Stimulated activated CD8-positive, alpha-beta memory T cell treated with anti-CD3 and anti-CD28 coated beads, Interleukin-2, amount 100 ng/mL, for 48 hours (primary cell): ENCODE data around the gene USP6NL.
"Not testable (repeated sequence)": the region's sequence is repeated elsewhere in the genome, so short reads cannot be mapped to it uniquely, and the experiment has no call there.

ENCODE experiments used
- DNase-seq, 2 donors: peaks; one replicate each; pipeline ENCODE4 v3.0.0-alpha.2; 2020; ENCODE audit warnings: low read depth in 2 of 2

Gene USP6NL

DNA sequence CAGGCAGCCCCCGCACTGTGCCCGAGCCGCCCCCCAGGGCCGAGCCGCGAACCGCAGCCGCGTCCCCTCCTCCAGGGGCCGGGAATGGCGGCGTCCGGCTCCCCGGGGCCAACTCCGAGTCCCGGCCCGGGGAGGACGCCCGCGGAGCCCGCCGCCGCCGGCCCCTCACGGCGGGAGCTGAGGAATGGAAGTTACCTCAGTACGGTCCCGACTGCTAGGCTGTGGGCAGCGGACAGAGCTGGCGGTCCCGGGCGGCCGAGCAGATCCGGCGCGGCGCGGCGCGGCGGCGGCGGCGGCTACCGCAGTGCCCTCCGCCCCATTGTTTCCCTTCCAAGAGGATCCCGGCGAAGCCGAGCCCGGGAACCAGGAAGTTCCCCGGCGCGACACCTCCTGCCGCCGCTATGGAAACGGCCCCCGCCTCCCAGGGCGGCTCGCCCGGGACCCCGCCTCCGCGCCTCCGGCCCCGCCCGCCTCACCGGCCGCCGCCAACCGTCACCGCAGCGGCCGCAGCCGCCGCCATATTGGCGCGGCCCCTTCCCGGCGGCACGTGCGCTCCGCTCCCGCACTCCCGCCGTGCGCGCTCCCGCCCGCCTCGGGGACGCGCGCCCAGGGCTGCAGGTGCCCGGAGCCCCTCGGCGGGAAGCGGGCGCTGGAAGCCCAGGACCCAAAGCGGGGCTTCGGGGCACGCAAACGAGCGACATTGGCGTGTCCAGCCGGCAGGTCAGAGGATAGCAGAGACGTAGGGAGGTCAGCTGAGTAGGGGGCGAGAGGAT is at the start of gene USP6NL:
Gene USP6NL (minus strand): TSS at position 403 of the 773 bp plus-strand sequence. CDS start 14,016 bp downstream, outside the sequence.
- DNase-seq = peak; percentile 40 to 51

DNA sequence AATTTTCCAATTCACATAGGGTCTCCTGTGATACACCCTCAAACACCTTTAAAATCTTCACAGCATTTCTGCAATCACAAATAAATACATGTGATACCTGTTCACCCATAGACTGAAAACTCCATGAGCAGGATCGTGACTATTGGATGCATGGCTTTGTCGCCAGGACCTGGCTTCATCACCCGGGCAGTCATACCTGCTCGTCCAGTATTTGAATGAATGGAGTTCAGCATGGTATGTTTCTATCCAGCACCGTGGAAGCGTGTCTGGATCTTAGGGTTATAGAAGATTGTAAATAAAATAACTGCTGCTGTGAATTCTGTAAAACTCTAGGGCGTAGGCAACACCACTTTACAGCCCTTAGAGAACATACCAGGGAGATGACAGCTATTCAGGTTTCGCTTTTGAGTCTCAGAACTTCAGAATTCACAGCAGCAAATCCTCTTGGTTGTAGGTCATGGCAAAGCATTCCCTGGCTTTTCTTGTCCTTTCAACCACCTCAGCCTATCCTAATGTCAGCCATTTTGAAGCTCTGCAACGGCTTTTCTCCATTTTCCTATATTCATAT is 47.4 kb upstream of the USP6NL start:
- no peak for DNase-seq

- DNase-seq = no peak
These were observed 44.4 kb upstream of the USP6NL start for GRCh38 chr10:11655836-11656235.

DNA sequence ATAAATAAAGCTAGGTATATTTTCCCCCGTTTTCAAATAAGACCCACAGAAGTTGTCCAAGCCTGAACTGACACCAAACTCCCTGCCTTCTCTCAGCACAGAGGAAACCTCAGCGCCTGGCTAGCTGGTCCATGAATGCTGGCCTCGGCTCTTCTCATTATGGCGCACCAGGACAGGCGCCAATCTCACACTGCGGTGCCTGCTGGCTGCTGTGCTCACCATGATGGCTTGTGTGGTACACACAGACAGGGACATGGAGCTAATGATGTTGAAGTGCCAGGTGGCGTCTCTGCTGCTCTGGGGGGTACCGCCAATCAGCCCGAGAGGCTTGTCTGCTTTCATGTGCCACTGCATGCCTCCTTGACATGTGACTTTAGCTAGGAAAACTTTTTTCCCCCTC is 43.2 kb upstream of the USP6NL start:
- no peak for DNase-seq

DNA sequence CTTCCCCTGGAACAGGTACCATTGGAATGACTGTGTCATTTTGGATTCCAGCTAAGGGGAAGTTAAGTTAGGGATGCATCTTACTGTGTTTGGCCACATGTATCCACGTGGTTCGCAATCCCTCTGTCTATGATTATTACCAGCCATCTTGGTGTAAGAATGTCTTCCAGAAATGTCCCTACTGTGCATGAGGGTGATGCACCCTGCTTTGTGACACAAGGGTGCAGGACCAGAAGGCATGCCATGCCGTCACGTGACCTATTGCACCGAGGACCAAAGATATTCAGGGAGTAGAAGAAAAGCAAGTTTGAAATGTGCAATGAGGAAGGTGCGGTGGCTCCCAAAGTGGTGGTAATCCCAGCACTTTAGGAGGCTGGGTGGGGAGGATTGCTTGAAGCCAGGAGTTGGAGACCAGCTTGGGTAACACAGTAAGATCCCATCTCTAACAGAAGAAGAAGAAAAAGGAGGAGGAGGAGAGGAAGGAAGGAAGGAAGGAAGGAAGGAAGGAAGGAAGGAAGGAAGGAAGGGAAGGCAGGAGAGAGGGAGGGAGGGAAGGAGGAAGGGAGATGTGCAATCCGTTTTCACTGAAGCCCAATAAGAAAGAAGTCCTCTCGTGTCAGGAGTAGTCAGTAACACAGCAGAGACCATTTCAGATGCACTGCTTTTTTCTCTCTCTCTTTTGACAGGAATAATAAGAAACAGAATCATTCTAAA is 42.5 kb upstream of the USP6NL start:
- no peak for DNase-seq

DNA sequence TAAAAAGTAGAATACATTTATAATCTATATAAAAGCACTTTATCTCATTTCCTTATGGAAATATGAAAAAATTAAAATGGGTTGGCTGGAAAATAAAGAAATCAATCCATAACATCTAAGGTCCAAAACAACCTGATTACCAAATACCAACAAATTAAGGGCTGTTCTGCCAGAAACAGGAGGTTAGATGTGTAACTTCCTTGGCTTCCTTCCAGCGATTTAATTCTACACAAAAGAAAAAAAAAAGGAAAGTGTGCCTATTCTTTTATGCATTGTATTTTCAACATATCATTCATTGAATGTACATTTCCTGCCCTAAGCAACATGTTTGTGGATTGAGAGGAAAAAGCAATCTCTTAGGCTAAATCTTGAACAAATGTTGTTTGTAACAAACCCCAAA is 36.2 kb upstream of the USP6NL start:
- DNase-seq = no peak

DNA sequence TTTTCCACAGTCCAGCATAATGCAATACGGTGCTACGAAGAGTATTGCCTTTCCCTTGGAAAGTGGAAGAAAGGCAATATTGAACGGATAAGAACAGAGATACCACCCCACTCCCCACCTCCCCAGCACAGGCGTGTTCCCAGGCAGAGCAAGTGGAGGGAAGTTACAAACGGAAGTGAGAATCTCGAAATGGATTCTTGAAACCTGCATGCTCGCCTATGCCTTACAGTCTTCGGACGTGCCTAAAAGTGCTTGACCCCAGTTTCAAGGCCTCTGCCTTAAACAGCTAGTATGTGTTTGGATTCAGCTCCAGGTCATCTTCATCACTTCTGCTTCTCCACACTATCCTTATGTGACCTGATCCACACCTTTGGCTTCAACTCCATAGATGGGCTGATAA is 35.0 kb upstream of the USP6NL start:
- DNase-seq = no peak

DNA sequence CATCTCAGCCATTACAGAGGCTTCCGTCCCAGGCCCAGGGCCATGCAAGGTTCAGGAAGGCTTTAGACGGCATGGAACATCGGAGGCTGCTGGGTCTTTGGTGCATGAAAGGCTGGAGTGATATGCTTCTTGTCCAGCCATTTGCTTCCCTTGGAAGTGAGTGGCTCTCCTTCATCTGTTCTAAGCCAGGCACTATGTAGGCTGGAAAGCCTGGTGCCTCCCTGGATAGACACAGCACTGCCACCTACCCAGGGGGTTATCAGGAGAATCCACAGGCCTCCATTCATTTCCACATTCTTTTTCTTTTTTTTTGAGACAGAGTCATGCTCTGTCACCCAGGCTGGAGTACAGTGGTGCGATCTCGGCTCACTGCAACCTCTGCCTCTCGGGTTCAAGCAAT is 31.6 kb upstream of the USP6NL start:
- no peak for DNase-seq

DNA sequence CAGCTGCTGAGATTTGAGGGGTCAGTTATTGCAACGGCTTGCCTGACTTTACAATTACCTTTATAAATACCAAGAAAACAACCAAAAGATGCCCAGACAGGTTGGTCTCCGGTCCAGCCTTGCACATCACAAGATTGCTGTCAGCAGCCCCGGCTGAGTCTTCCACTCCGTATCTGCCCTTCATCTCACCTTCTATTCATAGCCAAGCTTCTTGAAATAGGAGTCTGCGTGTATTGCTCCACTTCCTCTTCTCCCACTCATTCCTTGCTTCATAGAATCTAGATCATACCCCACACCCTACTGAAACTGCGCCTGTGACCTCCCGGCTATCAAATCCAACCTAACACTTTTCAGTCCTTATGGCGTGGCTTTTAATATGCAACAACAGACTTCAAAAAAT is 31.1 kb upstream of the USP6NL start:
- no peak for DNase-seq

- DNase-seq = no peak
These were observed 28.7 kb upstream of the USP6NL start for GRCh38 chr10:11639849-11640764.

GRCh38 chr10:11639362-11639761 is 27.9 kb upstream of the USP6NL start:
- no peak for DNase-seq

DNA sequence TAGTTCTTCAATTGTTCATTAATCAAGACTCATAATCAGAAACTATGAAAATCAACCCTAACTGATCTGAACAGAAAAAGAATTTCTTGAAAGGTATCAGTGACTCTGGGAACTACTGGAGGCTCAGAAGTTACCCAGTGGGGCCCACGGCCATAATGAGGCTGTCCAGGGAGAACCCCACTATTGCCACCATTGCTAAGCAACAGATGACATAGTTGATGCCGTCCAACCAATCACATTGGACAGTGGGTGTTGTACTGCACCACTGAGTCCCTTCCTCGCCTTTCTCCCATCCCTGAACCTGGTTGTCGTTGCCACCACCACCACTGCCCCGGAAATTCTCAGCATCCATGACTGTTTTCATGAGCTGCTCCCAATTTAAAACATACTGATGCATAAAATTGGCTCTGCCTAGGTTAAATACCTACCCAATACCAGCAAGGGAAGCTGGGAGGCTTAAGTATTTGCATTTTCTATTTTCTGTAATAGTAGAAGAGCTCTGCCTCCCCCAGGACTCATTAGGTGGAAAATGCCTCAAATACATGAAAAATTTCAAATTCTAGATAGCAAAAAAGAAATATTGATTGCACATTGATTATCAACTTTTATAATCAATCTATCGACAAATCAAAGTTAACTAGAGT is 26.7 kb upstream of the USP6NL start:
- no peak for DNase-seq

GRCh38 chr10:11636697-11637303 is 25.4 kb upstream of the USP6NL start:
- DNase-seq = no peak

DNA sequence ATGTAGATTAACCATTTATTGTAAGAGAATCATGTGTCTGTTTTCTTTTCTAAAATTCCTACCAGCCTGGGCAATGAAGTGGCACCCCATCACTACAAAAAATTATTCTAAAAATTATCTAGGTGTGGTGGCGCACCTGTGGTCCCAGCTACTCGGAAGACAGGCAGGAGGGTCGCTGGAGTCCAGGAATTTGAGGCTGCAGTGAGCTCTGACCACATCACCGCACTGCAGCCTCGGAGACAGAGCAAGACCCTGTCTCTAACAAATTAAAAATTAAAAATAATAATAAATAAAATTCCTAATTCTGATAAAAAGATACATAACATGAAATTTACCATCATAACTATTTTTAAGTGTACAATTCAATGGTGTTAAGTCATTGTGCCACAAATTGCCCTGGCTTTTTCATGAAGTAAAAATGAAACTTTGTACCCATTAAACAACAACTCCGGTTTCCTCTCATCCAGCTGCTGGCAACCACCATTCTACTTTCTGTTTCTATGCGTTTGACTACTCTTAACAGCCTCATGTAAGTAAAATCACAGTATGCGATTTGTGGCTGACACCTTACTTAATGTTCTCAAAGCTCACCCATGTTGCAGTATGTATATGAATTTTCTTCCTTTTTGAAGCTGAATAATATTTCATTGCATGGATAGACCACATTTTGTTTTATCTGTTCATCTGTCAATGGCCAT is 20.6 kb upstream of the USP6NL start:
- no peak for DNase-seq

DNA sequence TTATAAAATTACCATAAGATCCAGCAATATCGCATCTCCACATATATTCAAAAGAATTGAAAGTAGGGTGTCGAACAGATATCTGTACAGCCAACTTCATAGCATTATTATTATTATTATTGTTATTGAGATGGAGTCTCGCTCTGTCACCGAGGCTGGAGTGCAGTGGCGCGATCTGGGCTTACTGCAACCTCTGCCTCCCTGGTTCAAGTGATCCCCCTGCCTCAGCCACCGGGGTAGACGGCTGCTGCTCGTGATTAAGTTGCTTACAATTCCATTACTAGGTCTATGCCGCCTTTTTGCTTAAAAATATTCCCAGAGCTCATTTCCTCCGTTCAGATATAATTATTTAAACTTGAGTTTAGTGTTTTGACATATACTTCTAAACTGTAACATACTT is 19.8 kb upstream of the USP6NL start:
- no peak for DNase-seq

- DNase-seq = no peak
These were observed 18.3 kb upstream of the USP6NL start for GRCh38 chr10:11629731-11630130.

DNA sequence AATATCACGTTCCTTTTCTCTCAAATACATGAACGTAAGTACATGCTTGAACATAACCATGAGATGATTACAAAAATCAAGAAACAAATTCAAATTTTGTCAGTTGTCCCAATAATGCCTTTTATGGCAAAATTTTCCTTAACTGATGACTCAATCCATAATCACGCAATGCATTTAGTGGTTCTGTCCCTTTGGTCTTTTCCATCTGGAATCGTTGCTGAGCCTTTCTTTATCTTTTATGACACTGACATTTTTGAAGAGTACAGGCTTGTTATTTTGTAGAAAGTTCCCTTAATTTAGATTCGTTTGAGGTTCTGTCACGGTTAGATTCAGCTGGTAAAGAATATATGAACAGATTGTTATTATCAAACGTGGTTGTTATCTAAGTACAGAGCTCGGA is 16.5 kb upstream of the USP6NL start:
- not testable (repeated sequence) for DNase-seq

DNA sequence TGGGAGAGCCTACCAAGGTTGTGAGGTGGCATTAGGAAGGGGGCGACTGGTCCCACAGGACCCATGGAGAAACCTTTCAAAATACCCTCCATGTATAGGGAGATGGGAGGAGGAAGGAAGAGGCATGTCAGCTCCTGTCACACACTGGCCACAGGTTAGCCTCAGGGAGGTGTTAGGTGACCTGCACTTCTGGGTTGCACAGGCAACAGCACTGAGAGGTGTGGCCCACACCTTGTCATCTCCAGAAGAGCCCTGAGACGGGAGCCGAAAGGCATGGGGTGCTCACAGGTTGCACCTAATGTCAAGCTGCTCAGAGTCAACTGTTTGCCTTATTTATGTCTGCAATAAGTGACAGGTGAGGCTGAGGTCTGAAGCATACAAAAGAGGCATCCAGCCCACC is 14.6 kb upstream of the USP6NL start:
- DNase-seq = no peak

DNA sequence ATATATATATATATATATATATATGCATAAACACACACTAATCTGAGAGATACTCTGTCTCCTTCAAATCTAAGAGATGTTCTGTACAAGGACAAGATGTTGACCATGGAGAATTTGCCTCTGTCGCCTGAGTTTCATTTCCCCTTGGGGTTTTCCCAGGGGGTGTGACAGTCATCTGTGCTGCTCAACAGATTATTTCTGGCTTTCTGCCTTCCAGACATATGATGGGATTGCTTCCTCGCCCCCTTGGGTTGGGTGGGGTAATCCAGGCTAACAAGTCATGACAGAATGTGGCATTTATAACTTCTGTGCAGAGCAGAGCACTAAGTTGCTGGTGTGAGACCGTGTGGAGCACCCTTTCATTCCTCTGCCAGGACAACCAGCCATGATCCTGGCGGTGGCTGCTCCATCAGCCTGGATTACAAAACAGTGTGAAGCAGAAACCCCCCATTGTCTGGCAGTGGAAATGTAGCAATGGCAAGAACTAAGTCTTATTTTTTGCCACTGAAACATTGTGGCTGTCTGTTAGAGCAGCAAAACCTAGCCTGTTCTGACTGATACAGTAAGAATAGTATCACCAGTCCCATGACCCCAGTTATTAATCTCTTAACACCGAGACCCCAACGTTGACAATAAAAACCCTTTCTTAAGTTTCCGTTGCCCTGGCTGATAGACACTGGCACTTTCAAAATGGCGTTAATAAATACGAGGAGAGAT is 13.7 kb upstream of the USP6NL start:
- no peak for DNase-seq

- no peak for DNase-seq
These were observed 5.8 kb upstream of the USP6NL start for GRCh38 chr10:11617233-11617632.
